C4-2B (cell line): ENCODE data around the gene DPEP3.

Source experiments
- CTCF ChIP-seq: fragments of 450-650 bp; conservative IDR thresholded peaks from 2 replicates; pipeline ENCODE4 v1.5.1; 2017; ENCODE audit warnings: mild to moderate bottlenecking
- ZFX ChIP-seq: fragments of 450-650 bp; IDR thresholded peaks from 2 replicates; pipeline ENCODE4 v1.6.1; 2017

DNA sequence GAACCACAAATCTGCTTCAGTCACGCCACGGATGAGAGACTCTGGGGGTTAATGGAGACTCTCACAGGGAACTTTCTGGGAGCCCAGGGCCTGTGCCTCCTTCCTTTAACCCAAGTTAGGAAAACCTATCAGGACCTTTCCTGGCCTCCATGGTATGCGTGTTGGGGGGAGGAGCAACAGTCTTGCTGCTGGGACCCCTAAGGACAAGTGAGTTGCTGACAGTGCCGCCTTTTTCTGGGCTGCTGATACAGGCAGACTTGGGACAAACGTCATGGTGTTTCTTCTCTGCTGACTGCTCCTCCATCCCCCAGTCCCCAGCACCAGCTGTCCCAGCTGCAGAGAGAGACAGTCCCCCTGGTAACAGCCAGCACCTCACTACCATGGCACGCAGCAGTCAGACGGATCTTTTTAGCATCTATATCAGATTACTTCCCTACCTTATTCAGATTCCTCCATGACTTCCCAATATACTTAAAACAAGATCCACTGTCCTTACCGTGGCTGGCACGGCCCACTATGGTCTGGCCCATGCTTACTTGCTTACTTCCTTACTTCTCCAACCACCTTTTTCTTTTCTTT, 28.9 kb upstream of the DPEP3 start:
- TF ChIP-seq CTCF, result no peak
- no peak for TF ChIP-seq ZFX
